BLaER1 treated with 17β-estradiol and CSF1 and Interleukin-3, amounts not matched to agents 10 nM and 100 nM (cell line): ENCODE data around the gene PTPN2.
A peak's percentile ranks its signal among the peaks of the same experiment; 100 is the strongest.
"Not testable (repeated sequence)": the region's sequence is repeated elsewhere in the genome, so short reads cannot be mapped to it uniquely, and the experiment has no call there.

Experiments used
- H3K27ac ChIP-seq, 11 experiments: shearing (Covaris generic); formaldehyde crosslinking; 2 replicates each; pipeline ENCODE4 v1.8.1; 2022
- H3K27me3 ChIP-seq, 11 experiments: shearing (Covaris generic); formaldehyde crosslinking; 2 replicates each; pipeline ENCODE4 v1.8.1; 2022
- H3K36me3 ChIP-seq, 11 experiments: shearing (Covaris generic); formaldehyde crosslinking; 2 replicates each; pipeline ENCODE4 v1.8.1; 2022
- H3K4me1 ChIP-seq, 10 experiments: shearing (Covaris generic); formaldehyde crosslinking; 2 replicates each; pipeline ENCODE4 v1.8.1; 2022
- H3K4me2 ChIP-seq, 11 experiments: shearing (Covaris generic); formaldehyde crosslinking; 2 replicates each; pipeline ENCODE4 v1.8.1; 2022
- H3K4me3 ChIP-seq, 10 experiments: shearing (Covaris generic); formaldehyde crosslinking; 2 replicates each; pipeline ENCODE4 v1.8.1; 2022
- H3K9ac ChIP-seq, 11 experiments: shearing (Covaris generic); formaldehyde crosslinking; 2 replicates each; pipeline ENCODE4 v1.8.1; 2022
- H3K9me3 ChIP-seq, 11 experiments: shearing (Covaris generic); formaldehyde crosslinking; replicated peaks in 1 of 11; 2 replicates each; pipeline ENCODE4 v1.8.1; 2022
- H4K20me1 ChIP-seq, 11 experiments: shearing (Covaris generic); formaldehyde crosslinking; 2 replicates each; pipeline ENCODE4 v1.8.1; 2022
- Cebpa-rat ChIP-seq, 11 experiments: shearing (Covaris generic); IDR thresholded peaks; 2 replicates each; pipeline ENCODE4 v1.8.1; 2022

PTPN2 gene

DNA sequence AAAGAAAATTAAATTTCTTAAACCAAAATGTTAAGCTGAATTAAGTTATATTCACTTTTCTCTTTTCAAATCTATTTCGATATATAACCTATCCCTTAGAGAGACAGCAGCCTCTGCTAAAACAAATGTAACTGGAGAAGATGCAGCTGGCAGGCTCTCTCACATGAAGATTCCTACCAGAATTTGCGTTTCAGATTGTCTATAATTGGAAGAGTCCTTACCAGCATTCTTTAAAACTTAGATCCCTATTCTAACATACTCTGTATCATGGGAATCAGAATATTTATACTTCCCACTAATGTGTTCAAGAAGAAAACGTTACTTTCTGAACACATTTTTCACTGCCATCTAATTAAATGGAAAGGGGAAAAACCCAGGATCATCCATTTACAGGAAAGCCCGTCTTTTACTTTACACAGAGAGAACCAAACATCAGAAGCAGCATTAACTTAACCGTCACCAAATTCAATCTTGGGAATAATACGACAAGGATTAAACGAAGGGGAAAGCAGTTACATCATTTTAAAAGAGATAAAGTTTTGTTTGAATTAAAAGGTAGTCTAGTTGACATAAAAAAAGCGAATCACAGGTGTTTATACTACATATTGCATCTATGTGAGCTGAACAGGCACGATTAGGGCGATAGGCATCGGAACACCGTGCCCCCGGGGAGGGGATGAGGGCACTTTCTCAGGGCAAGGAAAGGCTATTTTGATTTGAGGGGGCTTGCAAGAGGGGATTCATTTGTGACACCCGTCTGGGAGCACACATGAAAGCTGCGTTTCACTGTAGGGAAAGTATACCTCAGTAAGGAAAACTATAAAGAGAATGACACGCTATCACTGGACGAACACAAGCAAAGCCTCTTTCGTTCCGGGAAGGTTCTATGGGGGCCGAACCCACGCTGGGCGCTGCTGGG lies 1.3 kb downstream of the PTPN2 start:
- Histone ChIP-seq H3K4me3 (peak overlapping the region; percentile 81 to 98 (median 94)), H3K9me3 (peaks cover 0 to 10% (median 4%) of the 10 kb centered on the region in 11 experiments; a peak in 11 of 22 replicates), H4K20me1 (peaks cover 0 to 64% (median 39%) of the 10 kb centered on the region in 11 experiments; a peak in 13 of 22 replicates), H3K36me3 (peaks cover under 1 to 10% (median 4%) of the 10 kb centered on the region in 11 experiments; a peak in 10 of 22 replicates), H3K27ac (peak overlapping the region; percentile 93 to 100 (median 97)), H3K27me3 (no peaks in the 10 kb centered on the region), H3K4me1 (peaks cover 56 to 76% (median 63%) of the 10 kb centered on the region in 10 experiments), H3K4me2 (peak overlapping the region; percentile 83 to 98 (median 88)), H3K9ac (peak overlapping the region; percentile 85 to 100 (median 97))
- no peak for TF ChIP-seq Cebpa-rat (IDR thresholded peaks at IDR 0.05)

DNA sequence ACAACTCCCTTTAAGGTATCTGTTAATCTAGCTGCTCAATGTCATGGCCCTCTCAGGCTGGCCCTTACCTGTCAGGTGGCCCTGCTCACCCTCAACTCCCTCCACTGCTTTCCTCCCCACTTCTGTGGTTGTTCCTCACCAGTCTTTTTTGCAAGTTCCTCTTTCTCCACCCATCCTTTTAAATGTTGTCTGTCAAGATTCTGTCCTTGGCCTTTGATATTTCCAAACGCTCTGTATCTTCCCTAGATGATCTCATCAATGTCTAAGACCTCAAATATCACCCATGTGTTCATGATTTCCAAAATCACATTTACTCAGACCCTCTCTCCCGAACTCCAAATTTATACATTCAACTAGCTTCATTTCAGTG lies 3.5 kb downstream of the PTPN2 start:
- H3K9me3 ChIP-seq: peaks cover 0 to 32% (median 25%) of the 10 kb centered on the region in 11 experiments; a peak in 18 of 22 replicates
- H4K20me1 ChIP-seq: peaks cover 0 to 84% (median 39%) of the 10 kb centered on the region in 11 experiments; a peak in 13 of 22 replicates
- no peaks in the 10 kb centered on the region for H3K27me3 ChIP-seq
- H3K27ac ChIP-seq: peak overlapping the region in 9 of 11 experiments; percentile 0 to 100 (median 70); a peak in 13 of 22 replicates
- H3K36me3 ChIP-seq: peaks cover 9 to 32% (median 23%) of the 10 kb centered on the region in 11 experiments; a peak in 18 of 22 replicates
- H3K9ac ChIP-seq: peak overlapping the region in 6 of 11 experiments; percentile 16 to 100 (median 98); a peak in 11 of 22 replicates
- H3K4me3 ChIP-seq: peak overlapping the region in 6 of 10 experiments; percentile 9 to 98 (median 92); a peak in 8 of 20 replicates
- no peak for TF ChIP-seq Cebpa-rat (IDR thresholded peaks at IDR 0.05)
- peak overlapping the region; percentile 83 to 98 (median 88) for H3K4me2 ChIP-seq
- peaks cover 62 to 78% (median 68%) of the 10 kb centered on the region in 10 experiments for H3K4me1 ChIP-seq

- H3K36me3 ChIP-seq: peaks cover 11 to 37% (median 24%) of the 10 kb centered on the region in 11 experiments; a peak in 18 of 22 replicates
- peaks cover 57 to 73% (median 63%) of the 10 kb centered on the region in 10 experiments for H3K4me1 ChIP-seq
- peaks cover 0 to 83% (median 39%) of the 10 kb centered on the region in 11 experiments; a peak in 13 of 22 replicates for H4K20me1 ChIP-seq
These were observed 4.0 kb downstream of the PTPN2 start for GRCh38 chr18:12879840-12880540.

GRCh38 chr18:12874992-12875391 lies 9.0 kb downstream of the PTPN2 start:
- peak overlapping the region in 2 of 11 experiments; percentile 95 to 98; a peak in 3 of 22 replicates for H3K4me2 ChIP-seq
- H3K9ac ChIP-seq: peak overlapping the region in 1 of 11 experiments; percentile 100; a peak in 1 of 22 replicates
- H3K27ac ChIP-seq: peak overlapping the region in 3 of 11 experiments; percentile 99 to 100 (median 100); a peak in 4 of 22 replicates
- peaks cover 23 to 70% (median 31%) of the 10 kb centered on the region in 10 experiments for H3K4me1 ChIP-seq
- not testable (repeated sequence) for H3K27me3 ChIP-seq
- H3K36me3 ChIP-seq: peaks cover 24 to 55% (median 37%) of the 10 kb centered on the region in 11 experiments; a peak in 21 of 22 replicates
- peaks cover 5 to 73% (median 25%) of the 10 kb centered on the region in 11 experiments; a peak in 17 of 22 replicates for H4K20me1 ChIP-seq
- H3K9me3 ChIP-seq: peaks cover 0 to 66% (median 54%) of the 10 kb centered on the region in 11 experiments; a peak in 18 of 22 replicates
- H3K4me3 ChIP-seq: 0 out of 20 replicates have a peak overlapping the region, but pooled peaks of 1 of the 10 experiments have one; percentile 10

More at GRCh38 chr18:12879840-12880540, 4.0 kb downstream of the PTPN2 start:
- Histone ChIP-seq H3K9me3 (peaks cover 0 to 37% (median 31%) of the 10 kb centered on the region in 11 experiments; a peak in 18 of 22 replicates), H3K27ac (peak overlapping the region in 10 of 11 experiments; percentile 0 to 100 (median 56); a peak in 14 of 22 replicates), H3K27me3 (no peaks in the 10 kb centered on the region), H3K9ac (peak overlapping the region in 7 of 11 experiments; percentile 16 to 100 (median 96); a peak in 12 of 22 replicates), H3K4me2 (peak overlapping the region; percentile 83 to 98 (median 88)), H3K4me3 (peak overlapping the region in 5 of 10 experiments; percentile 9 to 98 (median 92); a peak in 8 of 20 replicates)
- TF ChIP-seq Cebpa-rat (IDR thresholded peaks at IDR 0.05): peak in 4 of 11 experiments; percentile 41 to 87 (median 73); a peak in 6 of 22 replicates

DNA sequence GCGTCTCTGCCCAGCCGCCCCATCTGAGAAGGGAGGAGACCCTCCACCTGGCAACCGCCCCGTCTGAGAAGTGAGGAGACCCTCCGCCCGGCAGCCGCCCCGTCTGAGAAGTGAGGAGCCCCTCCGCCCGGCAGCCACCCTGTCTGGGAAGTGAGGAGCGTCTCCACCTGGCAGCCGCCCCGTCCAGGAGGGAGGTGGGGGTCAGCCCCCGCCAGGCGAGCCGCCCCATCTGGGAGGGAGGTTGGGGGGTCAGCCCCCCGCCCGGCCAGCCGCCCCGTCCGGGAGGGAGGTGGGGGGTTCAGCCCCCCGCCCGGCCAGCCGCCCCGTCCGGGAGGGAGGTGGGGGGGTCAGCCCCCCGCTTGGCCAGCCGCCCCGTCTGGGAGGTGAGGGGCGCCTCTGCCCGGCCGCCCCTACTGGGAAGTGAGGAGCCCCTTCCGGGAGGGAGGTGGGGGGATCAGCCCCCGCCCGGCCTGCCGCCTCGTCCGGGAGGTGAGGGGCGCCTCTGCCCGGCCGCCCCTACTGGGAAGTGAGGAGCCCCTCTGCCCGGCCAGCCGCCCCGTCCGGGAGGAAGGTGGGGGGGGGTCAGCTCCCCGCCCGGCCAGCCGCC lies 10.0 kb downstream of the PTPN2 start:
- not testable (repeated sequence) for H3K9ac ChIP-seq, H3K4me2 ChIP-seq, H3K27ac ChIP-seq, H3K27me3 ChIP-seq, H3K4me3 ChIP-seq
- Histone ChIP-seq H3K9me3 (peaks cover 0 to 66% (median 54%) of the 10 kb centered on the region in 11 experiments; a peak in 18 of 22 replicates), H3K4me1 (peaks cover 14 to 73% (median 21%) of the 10 kb centered on the region in 10 experiments), H4K20me1 (peaks cover 6 to 73% (median 29%) of the 10 kb centered on the region in 11 experiments; a peak in 19 of 22 replicates), H3K36me3 (peaks cover 27 to 58% (median 38%) of the 10 kb centered on the region in 11 experiments; a peak in 21 of 22 replicates)

GRCh38 chr18:12872408-12872807 lies 11.6 kb downstream of the PTPN2 start:
- H3K9ac ChIP-seq: peak overlapping the region in 2 of 11 experiments; percentile 30 to 37; a peak in 1 of 22 replicates
- H3K36me3 ChIP-seq: peaks cover 30 to 61% (median 42%) of the 10 kb centered on the region in 11 experiments; a peak in 21 of 22 replicates
- peaks cover 0 to 53% (median 46%) of the 10 kb centered on the region in 11 experiments; a peak in 18 of 22 replicates for H3K9me3 ChIP-seq
- H3K4me2 ChIP-seq: peak overlapping the region in 2 of 11 experiments; percentile 50 to 53; a peak in 4 of 22 replicates
- H3K4me3 ChIP-seq: no peak overlapping the region
- H3K27me3 ChIP-seq: no peaks in the 10 kb centered on the region
- no peak for TF ChIP-seq Cebpa-rat (IDR thresholded peaks at IDR 0.05)
- peaks cover 10 to 73% (median 17%) of the 10 kb centered on the region in 10 experiments; a peak in 16 of 20 replicates for H3K4me1 ChIP-seq
- peaks cover 10 to 73% (median 40%) of the 10 kb centered on the region in 11 experiments; a peak in 18 of 22 replicates for H4K20me1 ChIP-seq
- H3K27ac ChIP-seq: peak overlapping the region in 2 of 11 experiments; percentile 24 to 27; a peak in 2 of 22 replicates

- Histone ChIP-seq H3K27ac (peak overlapping the region in 2 of 11 experiments; percentile 20 to 28; a peak in 2 of 22 replicates), H3K9me3 (peaks cover 0 to 29% (median 18%) of the 10 kb centered on the region in 11 experiments; a peak in 17 of 22 replicates)
These were observed 15.5 kb downstream of the PTPN2 start for GRCh38 chr18:12868576-12868975.

More at GRCh38 chr18:12868576-12868975, 15.5 kb downstream of the PTPN2 start:
- Histone ChIP-seq H3K9ac (peak overlapping the region in 2 of 11 experiments; percentile 44 to 55; a peak in 2 of 22 replicates), H3K27me3 (no peaks in the 10 kb centered on the region), H3K4me1 (peaks cover 0 to 88% (median 0%) of the 10 kb centered on the region in 10 experiments; a peak in 6 of 20 replicates), H3K4me2 (peak overlapping the region in 2 of 11 experiments; percentile 56 to 73; a peak in 4 of 22 replicates), H4K20me1 (peaks cover 23 to 89% (median 69%) of the 10 kb centered on the region in 11 experiments; a peak in 18 of 22 replicates), H3K4me3 (no peak overlapping the region), H3K36me3 (peaks cover 26 to 64% (median 43%) of the 10 kb centered on the region in 11 experiments; a peak in 21 of 22 replicates)
- no peak for TF ChIP-seq Cebpa-rat (IDR thresholded peaks at IDR 0.05)
